Measurements from ENCODE around the gene GKN1. TPM values are rescaled to one million over a fixed set of nuclear protein-coding genes. Genes with fewer than 3 reads are reported as not detected.

Gene GKN1
- total and polyA plus RNA-seq, 2 of the 8 experiments (the other 6 are each of a cell fraction or from before 2014, with no cell fraction given) = not detected

- no peaks in the 10 kb centered on the region for H4K20me1 ChIP-seq (replicated peaks in 1 of 2; ENCODE audit: control insufficient read depth in 1 of 2, insufficient read depth in 2 of 2, low read length in 2 of 2)
- no peak overlapping the region for H4K8ac ChIP-seq (ENCODE audit: extremely low read depth, insufficient read depth, low read length)
- H3K9ac ChIP-seq (replicated peaks in 1 of 4; ENCODE audit: extremely low read depth in 1 of 4, low read depth in 3 of 4, low read length in 3 of 4) = no peak overlapping the region
- H3K27me3 ChIP-seq (replicated peaks in 1 of 4; ENCODE audit: control insufficient read depth in 3 of 4, extremely low read depth in 1 of 4, insufficient read depth in 3 of 4, low read length in 3 of 4) = no peaks in the 10 kb centered on the region
- H3K79me2 ChIP-seq (ENCODE audit: control insufficient read depth in 1 of 2, insufficient read depth in 2 of 2, low read length in 2 of 2) = no peaks in the 10 kb centered on the region
- H3K4me2 ChIP-seq (ENCODE audit: insufficient read depth in 1 of 2, low read depth in 2 of 2, low read length in 2 of 2) = no peak overlapping the region
- H2BK120ac ChIP-seq (replicated peaks; ENCODE audit: low read depth, low read length) = no peak overlapping the region
- H2AK5ac ChIP-seq (ENCODE audit: low read depth, low read length) = no peak overlapping the region
- H3K36me3 ChIP-seq (ENCODE audit: control insufficient read depth in 2 of 4, insufficient read depth in 4 of 4, low read length in 3 of 4) = no peaks in the 10 kb centered on the region
- FAIRE-seq (no peak), DNase-seq (ENCODE audit: low read depth in 1 of 2, low spot score in 2 of 2) (no peak)
- H4K5ac ChIP-seq (ENCODE audit: insufficient read length, low read depth, low read length) = no peak overlapping the region
- no peak overlapping the region for H2AFZ ChIP-seq (ENCODE audit: low read length)
- no peak overlapping the region for H3K4me3 ChIP-seq (ENCODE audit: extremely low read depth in 1 of 4, insufficient read depth in 2 of 4, low read depth in 3 of 4, low read length in 4 of 4)
- H2BK12ac ChIP-seq (ENCODE audit: low read depth, low read length) = no peak overlapping the region
- no peak overlapping the region for H3K56ac ChIP-seq (replicated peaks; ENCODE audit: insufficient read length, low read depth, low read length)
- H2BK15ac ChIP-seq (ENCODE audit: low read length) = no peak overlapping the region
- WGBS, 2 experiments (ENCODE audit: extremely low coverage in 1 of 2, insufficient coverage in 1 of 2, insufficient read length in 1 of 2, insufficient replicate concordance in 2 of 2, low coverage in 1 of 2, low lambda C conversion rate in 2 of 2, missing lambda C conversion rate in 1 of 2) = 86% methylated on average over 5 of the region's 5 CpGs; no CpG with 5 or more reads in 1 of the 2 experiments
- H2BK20ac ChIP-seq (ENCODE audit: low read length) = no peak overlapping the region
- H3K14ac ChIP-seq (ENCODE audit: insufficient read length) = no peak overlapping the region
- H3K23me2 ChIP-seq (ENCODE audit: low read depth, low read length) = no peaks in the 10 kb centered on the region
- H3K23ac ChIP-seq (ENCODE audit: insufficient read length) = no peak overlapping the region
- no peak overlapping the region for H3K27ac ChIP-seq (ENCODE audit: low read depth, low read length)
- H3K4me1 ChIP-seq (replicated peaks in 1 of 4; ENCODE audit: control insufficient read depth in 3 of 4, insufficient read depth in 4 of 4, low read length in 3 of 4) = no peaks in the 10 kb centered on the region
- H3K9me3 ChIP-seq (ENCODE audit: insufficient read depth in 2 of 2, low read depth in 1 of 2, low read length in 1 of 2) = no peaks in the 10 kb centered on the region; a peak in 1 of 4 replicates
- no peaks in the 10 kb centered on the region for H3K79me1 ChIP-seq (ENCODE audit: low read depth, low read length)
- CTCF ChIA-PET (ENCODE audit: partially characterized antibody) = interaction anchor here (2.5 to 2.9 kb wide), 2 partner anchors 10 to 97 kb away, joined by 9 to 20 read pairs; no protein-coding TSS in a partner anchor
- no peak overlapping the region for H3K4ac ChIP-seq (replicated peaks; ENCODE audit: insufficient read length, low read depth, low read length)
- no peak overlapping the region for H3K18ac ChIP-seq (ENCODE audit: extremely low read depth, low read length)
- POLR2A ChIA-PET (ENCODE audit: partially characterized antibody) = no interaction called here
- no peak overlapping the region for H4K91ac ChIP-seq (replicated peaks; ENCODE audit: insufficient read length, low read length)
- no peak overlapping the region for H2BK5ac ChIP-seq (ENCODE audit: low read depth, low read length)
- no peak for TF ChIP-seq MAFK (IDR thresholded peaks at IDR 0.05; ENCODE audit: low read depth, low read length)
- no peak for TF ChIP-seq TEAD4 (IDR thresholded peaks at IDR 0.05; ENCODE audit: low read depth, low read length)
- TF ChIP-seq SUZ12 (IDR thresholded peaks at IDR 0.05; ENCODE audit: low read length) = no peak
- TF ChIP-seq SAP30 (IDR thresholded peaks at IDR 0.05; ENCODE audit: insufficient read depth, insufficient replicate concordance, low read length) = no peak
- TF ChIP-seq, protein P1, sequence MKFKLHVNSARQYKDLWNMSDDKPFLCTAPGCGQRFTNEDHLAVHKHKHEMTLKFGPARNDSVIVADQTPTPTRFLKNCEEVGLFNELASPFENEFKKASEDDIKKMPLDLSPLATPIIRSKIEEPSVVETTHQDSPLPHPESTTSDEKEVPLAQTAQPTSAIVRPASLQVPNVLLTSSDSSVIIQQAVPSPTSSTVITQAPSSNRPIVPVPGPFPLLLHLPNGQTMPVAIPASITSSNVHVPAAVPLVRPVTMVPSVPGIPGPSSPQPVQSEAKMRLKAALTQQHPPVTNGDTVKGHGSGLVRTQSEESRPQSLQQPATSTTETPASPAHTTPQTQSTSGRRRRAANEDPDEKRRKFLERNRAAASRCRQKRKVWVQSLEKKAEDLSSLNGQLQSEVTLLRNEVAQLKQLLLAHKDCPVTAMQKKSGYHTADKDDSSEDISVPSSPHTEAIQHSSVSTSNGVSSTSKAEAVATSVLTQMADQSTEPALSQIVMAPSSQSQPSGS (IDR thresholded peaks at IDR 0.05; ENCODE audit: low read length) = no peak
- no peak for TF ChIP-seq RXRA (IDR thresholded peaks at IDR 0.05; ENCODE audit: insufficient read depth, low read depth, low read length)
- no peak for TF ChIP-seq KDM5A (IDR thresholded peaks at IDR 0.05; ENCODE audit: low read length)
- TF ChIP-seq JUND (IDR thresholded peaks at IDR 0.05; ENCODE audit: low read length) = no peak
- TF ChIP-seq SIN3A (conservative IDR thresholded peaks at IDR 0.05 in 1 of 2, IDR thresholded peaks at IDR 0.05 in 1 of 2; ENCODE audit: low read depth in 1 of 2, low read length in 2 of 2) = no peak
- TF ChIP-seq BRCA1 (IDR thresholded peaks at IDR 0.05; ENCODE audit: low read depth, low read length) = no peak
- TF ChIP-seq CTBP2 (IDR thresholded peaks at IDR 0.05; ENCODE audit: borderline replicate concordance, insufficient read depth, insufficient read length, low read length) = no peak
- TF ChIP-seq ASH2L (IDR thresholded peaks at IDR 0.05; ENCODE audit: low read length) = no peak
- TF ChIP-seq SP2 (IDR thresholded peaks at IDR 0.05; ENCODE audit: low read length) = no peak
These were observed 39.0 kb upstream of the GKN1 start for GRCh38 chr2:68935471-68935870.
